Suppressor macrophage treated with lipopolysaccharide for 4 hours (primary cell): ENCODE measurements around the gene HCRT.

Source experiments
- DNase-seq: peaks from one replicate; pipeline ENCODE4 v3.0.0-alpha.2; 2020

Gene HCRT

DNA sequence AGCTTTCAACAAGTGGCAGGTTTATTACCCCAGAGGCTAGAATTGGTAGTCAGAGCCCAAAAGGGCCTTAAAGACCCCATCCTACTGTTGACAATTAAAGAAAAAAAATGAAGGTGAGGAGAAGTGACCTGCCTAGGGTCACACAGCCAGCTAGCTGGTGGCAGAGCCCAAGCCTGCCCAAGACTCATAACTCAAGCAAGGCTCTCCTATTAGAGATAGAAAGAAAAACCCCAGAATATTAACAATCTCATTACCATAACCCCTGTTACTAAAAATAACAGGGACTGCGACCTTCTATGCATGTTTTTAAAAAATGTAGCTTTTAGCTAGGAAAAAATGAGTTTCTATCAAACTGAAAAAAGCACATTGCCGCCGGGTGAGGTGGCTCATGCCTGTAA, 48.6 kb downstream of the HCRT start:
- DNase-seq, result no peak

DNA sequence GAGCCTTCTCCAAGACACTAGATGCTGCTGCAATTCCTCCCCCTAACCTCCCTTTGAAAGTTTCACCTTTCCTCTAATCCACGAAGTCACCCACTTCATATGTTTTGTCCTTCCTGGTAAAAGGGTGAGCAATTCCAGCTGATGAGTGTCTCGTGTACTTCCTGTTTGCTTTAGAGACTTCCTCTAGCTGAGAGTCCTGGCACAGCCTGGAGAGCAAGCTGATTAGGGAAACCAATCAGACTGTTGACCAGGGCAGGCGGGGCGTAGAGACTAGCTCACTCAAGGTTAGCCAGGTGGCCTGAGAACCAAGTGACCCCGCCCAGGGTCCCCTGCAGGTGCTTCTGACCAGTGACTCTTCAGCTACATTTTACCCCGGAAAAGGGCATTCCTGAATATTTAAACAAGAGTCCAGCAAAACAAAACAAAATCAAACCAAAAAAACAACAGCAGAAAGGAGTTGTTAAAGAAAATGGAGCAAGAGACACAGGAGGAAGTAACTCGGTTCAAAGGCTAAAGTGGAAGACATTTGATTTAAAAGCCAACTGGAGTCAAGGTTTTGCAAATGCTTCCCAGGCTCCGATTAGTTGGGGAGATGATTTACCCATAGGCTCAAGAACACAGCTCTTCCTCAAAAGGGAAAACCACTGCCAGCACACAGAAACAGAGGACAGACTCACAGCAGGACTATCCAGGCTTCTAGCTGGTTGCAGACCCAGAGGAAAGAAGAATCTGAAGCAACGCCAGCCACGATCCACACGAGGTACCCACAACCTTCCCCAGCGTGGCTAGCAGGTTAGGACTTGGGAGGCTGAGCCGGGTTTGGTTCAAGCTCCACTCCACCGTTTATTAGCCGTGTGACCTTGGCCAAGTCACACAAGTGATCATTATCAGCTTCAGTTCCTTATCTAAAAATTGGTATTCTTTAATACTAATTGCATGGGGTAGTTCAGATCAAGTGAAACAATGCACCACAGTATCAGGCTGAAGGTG, 49.3 kb downstream of the HCRT start:
- peak; percentile 84 for DNase-seq

DNA sequence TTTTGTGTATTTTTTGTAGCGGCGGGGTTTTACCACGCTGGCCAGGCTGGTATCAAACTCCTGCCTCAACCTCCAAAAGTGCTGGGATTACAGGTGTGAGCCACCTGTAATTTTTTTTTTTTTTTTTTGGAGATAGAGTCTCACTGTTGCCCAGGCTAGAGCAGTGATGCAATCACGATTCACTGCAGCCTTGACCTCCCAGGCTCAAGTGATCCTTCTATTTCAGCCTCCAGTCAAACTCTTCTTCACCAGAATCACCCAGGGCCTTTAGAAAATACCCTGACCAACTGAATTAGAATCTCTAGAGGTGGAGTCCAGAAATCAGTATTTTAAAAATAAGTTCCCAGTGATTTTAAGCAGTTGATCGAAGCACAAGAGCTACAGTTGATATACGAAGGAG, 50.1 kb downstream of the HCRT start:
- no peak for DNase-seq
